ENCODE measurements around the gene NFX1.
"Not testable (repeated sequence)": the region's sequence is repeated elsewhere in the genome, so short reads cannot be mapped to it uniquely, and the experiment has no call there.

Gene NFX1

GRCh38 chr9:33374634-33375237 lies 84.4 kb downstream of the NFX1 start:
- FAIRE-seq: no peak
- peak; percentile 39 for DNase-seq (ENCODE audit: insufficient read length, low spot score)
- no peak for TF ChIP-seq POLR2A (IDR thresholded peaks at IDR 0.05; ENCODE audit: low read depth, low read length)

GRCh38 chr9:33375238-33375840 lies 85.0 kb downstream of the NFX1 start:
- no peak for TF ChIP-seq POLR2A (IDR thresholded peaks at IDR 0.05; ENCODE audit: low read depth, low read length)
- FAIRE-seq (no peak), DNase-seq (ENCODE audit: insufficient read length, low spot score) (no peak)

DNA sequence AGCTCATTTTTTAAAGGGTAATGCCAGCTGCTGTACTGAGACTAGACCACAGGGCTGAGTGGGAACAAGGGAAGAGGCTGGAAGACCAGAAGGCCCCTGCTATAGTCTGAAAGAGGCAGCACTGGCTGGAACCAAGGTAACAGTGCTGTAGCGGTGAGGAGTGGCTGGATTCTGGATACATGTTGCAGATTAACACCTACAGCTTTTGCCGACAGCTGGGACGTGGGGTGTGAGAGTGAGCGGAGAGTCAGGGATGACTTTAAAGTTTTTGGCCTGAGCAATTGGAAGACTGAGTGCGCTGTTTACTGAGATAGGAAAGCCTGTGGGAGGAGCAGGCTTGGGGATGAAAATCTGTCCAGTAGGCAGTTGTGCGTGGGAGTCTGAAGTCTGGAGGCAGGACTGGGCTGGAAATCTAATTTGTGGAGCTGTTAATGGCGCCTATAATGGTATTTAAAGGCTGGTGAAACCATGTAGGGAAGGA lies 85.6 kb downstream of the NFX1 start:
- FAIRE-seq: no peak

DNA sequence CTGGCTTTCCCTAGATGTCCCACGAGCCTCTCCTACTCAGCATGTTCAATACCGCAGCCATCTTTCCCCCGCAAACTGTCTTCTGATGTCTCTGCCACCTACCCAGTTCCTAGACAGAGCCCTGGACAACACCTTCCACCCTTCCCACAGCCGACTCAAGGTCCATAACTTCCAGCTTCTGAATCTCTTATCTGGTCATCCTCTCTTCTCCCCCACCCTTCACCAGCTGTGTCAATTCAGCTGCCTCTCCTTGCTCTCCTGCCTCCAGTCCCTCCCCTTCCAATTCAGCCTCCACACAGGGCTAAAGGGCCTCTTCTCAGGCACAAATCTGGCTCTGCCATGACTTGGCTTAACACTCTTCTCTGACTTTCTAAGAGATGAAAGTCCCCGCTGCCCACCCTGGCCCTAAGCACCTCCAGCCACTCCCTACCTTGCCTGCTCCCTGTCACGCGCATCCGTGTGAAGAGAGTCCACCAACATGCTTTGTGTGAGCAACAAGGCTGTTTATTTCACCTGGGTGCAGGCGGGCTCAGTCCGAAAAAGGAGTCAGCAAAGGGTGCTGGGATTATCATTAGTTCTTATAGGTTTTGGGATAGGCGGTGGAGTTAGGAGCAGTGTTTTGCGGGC lies 86.9 kb downstream of the NFX1 start:
- FAIRE-seq (no peak), DNase-seq (ENCODE audit: insufficient read length, low spot score) (no peak)
- no peak for TF ChIP-seq POLR2A (IDR thresholded peaks at IDR 0.05; ENCODE audit: low read depth, low read length)

More for the DNA sequence above, 85.6 kb downstream of the NFX1 start:
- TF ChIP-seq POLR2A (IDR thresholded peaks at IDR 0.05; ENCODE audit: low read depth, low read length): no peak
- no peak for DNase-seq (ENCODE audit: insufficient read length, low spot score)

DNA sequence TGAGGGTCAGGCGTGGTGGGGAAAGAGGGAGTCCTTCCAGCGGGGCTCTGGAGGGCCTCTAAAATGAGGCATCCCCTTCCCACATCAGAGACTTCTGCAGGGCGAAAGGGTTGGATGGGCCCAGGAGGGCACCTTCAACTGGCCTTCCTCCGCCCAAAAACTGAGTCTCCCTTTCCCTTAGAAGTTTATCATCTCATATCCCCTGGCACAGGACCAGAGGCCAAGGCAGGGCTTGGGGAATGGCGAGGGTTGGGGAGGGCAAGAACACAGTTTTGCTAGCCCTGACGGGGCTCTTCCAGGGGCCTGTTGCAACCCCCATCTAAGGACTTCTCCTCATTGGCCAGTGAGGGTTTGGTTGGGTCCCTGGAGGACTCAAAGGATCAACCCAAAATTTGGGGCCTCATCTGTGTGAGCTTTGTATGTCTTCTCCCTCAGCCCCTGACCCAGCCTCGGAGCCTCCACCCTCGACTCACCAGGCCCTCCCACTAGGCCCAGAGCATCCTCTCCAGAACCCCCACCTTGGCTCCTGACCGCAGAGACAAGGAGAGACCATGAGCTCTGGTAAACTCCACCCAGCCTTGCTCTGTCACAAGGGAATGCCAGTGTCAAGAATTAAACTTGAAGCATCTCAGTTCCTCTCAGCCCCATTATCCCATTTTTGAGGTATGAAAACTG lies 87.9 kb downstream of the NFX1 start:
- no peak for FAIRE-seq
- DNase-seq (ENCODE audit: insufficient read length, low spot score): no peak
- TF ChIP-seq POLR2A (IDR thresholded peaks at IDR 0.05; ENCODE audit: low read depth, low read length): no peak

- DNase-seq (ENCODE audit: insufficient read length, low spot score) (no peak), FAIRE-seq (no peak)
- no peak for TF ChIP-seq POLR2A (IDR thresholded peaks at IDR 0.05; ENCODE audit: low read depth, low read length)
These were observed 89.5 kb downstream of the NFX1 start for GRCh38 chr9:33379666-33380389.

DNA sequence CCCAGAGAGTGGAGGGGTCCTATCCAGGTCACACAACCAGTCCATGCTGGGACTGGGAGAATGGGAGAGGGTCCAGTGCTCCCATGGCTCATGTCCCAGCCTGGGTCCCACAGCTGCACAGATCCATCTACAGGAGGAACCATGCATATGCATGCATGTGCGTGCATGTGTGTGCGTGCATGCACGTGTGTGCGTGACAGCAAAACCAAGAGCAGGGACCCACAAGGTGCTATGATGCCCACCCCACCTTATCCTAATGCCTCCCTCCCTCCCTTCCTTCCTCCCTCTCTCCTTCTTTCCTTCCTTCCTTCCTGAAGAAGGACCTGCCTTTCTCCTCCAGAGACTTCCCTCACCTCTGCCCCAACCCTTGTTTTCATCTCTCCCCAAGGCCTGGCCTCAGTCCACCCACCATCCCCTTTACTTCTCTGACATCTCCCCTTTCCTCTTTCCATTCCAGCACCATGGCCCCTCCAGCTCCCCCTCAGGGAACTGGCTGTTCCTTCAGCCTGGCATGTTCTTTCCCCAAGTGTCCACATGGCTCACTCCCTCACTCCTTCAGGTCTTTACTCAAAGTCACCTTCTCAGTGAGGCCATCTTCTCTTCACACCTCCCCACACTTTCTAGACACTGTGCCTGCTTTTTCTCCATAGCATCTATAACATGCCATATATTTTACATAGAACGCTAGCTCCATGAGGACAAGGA lies 90.2 kb downstream of the NFX1 start:
- no peak for FAIRE-seq
- TF ChIP-seq POLR2A (IDR thresholded peaks at IDR 0.05; ENCODE audit: low read depth, low read length): no peak
- no peak for DNase-seq (ENCODE audit: insufficient read length, low spot score)

- no peak for DNase-seq (ENCODE audit: insufficient read length, low spot score)
- no peak for TF ChIP-seq POLR2A (IDR thresholded peaks at IDR 0.05; ENCODE audit: low read depth, low read length)
- no peak for FAIRE-seq
These were observed 91.0 kb downstream of the NFX1 start for GRCh38 chr9:33381231-33381791.

DNA sequence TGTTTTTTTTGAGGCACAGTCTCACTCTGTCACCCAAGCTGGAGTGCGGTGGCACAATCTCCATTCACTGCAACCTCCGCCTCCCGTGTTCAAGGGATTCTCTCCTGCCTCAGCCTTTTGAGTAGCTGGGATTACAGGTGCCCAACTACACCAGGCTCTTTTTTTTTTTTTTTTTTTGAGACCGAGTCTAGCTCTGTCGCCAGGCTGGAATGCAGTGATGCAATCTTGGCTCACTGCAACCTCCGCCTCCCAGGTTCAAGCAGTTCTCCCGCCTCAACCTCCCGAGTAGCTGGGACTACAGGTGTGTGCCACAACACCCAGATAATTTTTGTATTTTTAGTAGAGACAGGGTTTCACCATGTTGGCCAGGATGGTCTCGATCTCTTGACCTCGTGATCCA lies 92.1 kb downstream of the NFX1 start:
- not testable (repeated sequence) for FAIRE-seq; DNase-seq (ENCODE audit: insufficient read length, low spot score)

DNA sequence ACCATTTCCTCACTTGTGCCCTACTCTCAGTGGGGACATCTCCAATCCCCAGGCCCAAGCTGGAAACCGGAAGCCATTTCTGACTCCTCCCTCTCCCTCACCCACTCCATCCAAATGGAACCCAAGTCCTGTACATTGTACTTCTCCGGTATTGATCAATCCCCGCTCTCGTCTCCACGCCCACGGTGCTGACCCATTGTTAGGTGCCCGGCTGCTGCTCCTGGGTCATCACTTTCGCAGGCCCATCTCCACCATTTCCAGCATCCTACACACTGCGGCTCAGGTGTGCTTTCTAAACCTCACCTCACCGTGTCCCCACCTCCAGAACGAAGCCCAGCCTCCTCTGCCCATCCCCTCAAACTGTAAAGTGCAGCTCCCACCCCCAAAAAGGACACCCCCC lies 93.1 kb downstream of the NFX1 start:
- not testable (repeated sequence) for FAIRE-seq

GRCh38 chr9:33385536-33385935 lies 95.2 kb downstream of the NFX1 start:
- not testable (repeated sequence) for DNase-seq (ENCODE audit: insufficient read length, low spot score)

More for the DNA sequence above, 93.1 kb downstream of the NFX1 start:
- not testable (repeated sequence) for DNase-seq (ENCODE audit: insufficient read length, low spot score)

DNA sequence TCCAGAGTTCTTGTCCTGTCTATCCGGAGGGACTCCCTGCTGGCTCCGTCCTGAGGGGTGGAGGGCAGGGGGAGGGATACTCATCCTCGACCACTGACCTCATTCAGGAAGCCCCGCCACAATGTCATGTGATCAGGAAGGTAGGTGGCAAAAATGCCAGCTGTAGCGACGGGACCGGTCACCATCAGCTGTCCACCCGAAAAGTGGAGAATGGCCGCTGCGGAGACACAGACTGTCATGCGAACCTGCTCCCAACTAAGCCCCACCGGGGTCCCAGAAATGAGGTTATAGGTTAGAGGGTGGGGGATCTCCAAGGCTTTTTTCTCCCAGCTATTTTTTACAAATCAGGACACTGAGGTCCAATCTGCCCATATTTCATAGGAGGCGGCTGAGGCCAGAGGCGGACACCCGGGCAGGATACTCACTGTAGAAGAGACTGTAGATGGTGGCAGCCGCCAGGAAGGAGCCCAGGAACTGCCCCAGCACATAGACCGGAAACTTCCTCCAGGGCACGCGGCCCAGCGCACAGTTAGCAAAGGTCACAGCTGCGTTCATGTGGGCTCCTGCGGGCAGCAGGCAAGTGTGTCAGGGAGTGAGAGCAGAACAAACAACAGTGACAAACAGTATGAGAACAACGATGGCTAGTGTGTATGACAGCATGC lies 95.8 kb downstream of the NFX1 start:
- not testable (repeated sequence) for DNase-seq (ENCODE audit: insufficient read length, low spot score); FAIRE-seq

More at GRCh38 chr9:33385536-33385935, 95.2 kb downstream of the NFX1 start:
- FAIRE-seq: not testable (repeated sequence)

GRCh38 chr9:33386641-33386996 lies 96.3 kb downstream of the NFX1 start:
- not testable (repeated sequence) for FAIRE-seq; DNase-seq (ENCODE audit: insufficient read length, low spot score)

DNA sequence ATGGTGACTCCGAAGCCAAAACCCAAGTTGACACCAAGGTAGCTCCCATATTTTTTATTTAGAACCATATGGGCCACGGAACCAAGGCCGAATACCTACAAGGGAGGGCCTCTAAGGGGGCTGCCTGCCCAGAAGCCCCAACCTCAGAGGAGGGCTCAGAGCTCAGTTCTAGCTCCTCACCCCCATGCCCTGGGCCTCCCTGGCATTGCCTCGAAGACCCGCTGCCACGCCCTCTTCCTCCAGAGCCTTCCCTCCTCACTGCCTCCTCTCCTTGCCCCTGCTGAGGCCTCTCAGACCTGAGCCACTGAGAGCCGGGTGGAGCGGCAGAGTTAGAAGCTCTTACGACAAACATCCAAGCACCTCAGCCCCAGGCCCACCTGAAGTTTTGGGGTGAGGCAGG lies 96.7 kb downstream of the NFX1 start:
- FAIRE-seq; DNase-seq (ENCODE audit: insufficient read length, low spot score): not testable (repeated sequence)

Measured in H54 (cell line).